Stimulated activated CD8-positive, alpha-beta memory T cell treated with anti-CD3 and anti-CD28 coated beads, Interleukin-12 subunit alpha, Interleukin-12 subunit beta, amount 100 ng/mL, for 1 hour (primary cell): ENCODE measurements around the gene APLNR.

Source experiments
- DNase-seq: peaks from one replicate; pipeline ENCODE4 v3.0.0-alpha.2; 2020; ENCODE audit warnings: low read depth

The APLNR gene

GRCh38 chr11:57217053-57217452 lies 20.0 kb downstream of the APLNR start:
- no peak for DNase-seq

GRCh38 chr11:57216463-57216862 lies 20.6 kb downstream of the APLNR start:
- no peak for DNase-seq

GRCh38 chr11:57214494-57214893 lies 22.6 kb downstream of the APLNR start:
- DNase-seq: no peak

- DNase-seq: no peak
These were observed 23.0 kb downstream of the APLNR start for GRCh38 chr11:57214098-57214417.

GRCh38 chr11:57213342-57214097 lies 23.5 kb downstream of the APLNR start:
- DNase-seq: no peak

- DNase-seq: no peak
These were observed 26.3 kb downstream of the APLNR start for GRCh38 chr11:57210781-57211180.

- DNase-seq: no peak
These were observed 29.9 kb downstream of the APLNR start for GRCh38 chr11:57207168-57207567.

- no peak for DNase-seq
These were observed 31.9 kb downstream of the APLNR start for GRCh38 chr11:57205041-57205641.

- no peak for DNase-seq
These were observed 33.1 kb downstream of the APLNR start for GRCh38 chr11:57203882-57204480.

- no peak for DNase-seq
These were observed 33.7 kb downstream of the APLNR start for GRCh38 chr11:57203359-57203758.

- no peak for DNase-seq
These were observed 34.8 kb downstream of the APLNR start for GRCh38 chr11:57202281-57202680.

- DNase-seq: no peak
These were observed 36.1 kb downstream of the APLNR start for GRCh38 chr11:57200917-57201316.

GRCh38 chr11:57199330-57199729 lies 37.7 kb downstream of the APLNR start:
- no peak for DNase-seq

GRCh38 chr11:57197762-57198161 lies 39.3 kb downstream of the APLNR start:
- no peak for DNase-seq

GRCh38 chr11:57196596-57196995 lies 40.5 kb downstream of the APLNR start:
- DNase-seq: no peak

GRCh38 chr11:57192316-57192715 lies 44.7 kb downstream of the APLNR start:
- DNase-seq: no peak

- no peak for DNase-seq
These were observed 45.5 kb downstream of the APLNR start for GRCh38 chr11:57191311-57192219.

- DNase-seq: no peak
These were observed 46.5 kb downstream of the APLNR start for GRCh38 chr11:57190548-57190947.
